Tibial nerve (tissue), 4 donors: ENCODE data around the gene ZBTB3.

Experiments
- EP300 ChIP-seq, 2 donors: sonication (generic); formaldehyde crosslinking; IDR thresholded peaks; one replicate each; pipeline ENCODE4 v1.6.1; 2017; ENCODE audit warnings: antibody characterized with exemption in 2 of 2, mild to moderate bottlenecking in 1 of 2
- TF ChIP-seq, protein P1 (sequence below), 5 experiments: fragments of 200-600 bp in 3 of 5; fragments of 450-650 bp in 2 of 5; sonication (generic) in 3 of 5; IDR thresholded peaks; one replicate each; pipeline ENCODE4 v1.5.1; 2016 to 2019; ENCODE audit warnings: antibody characterized with exemption in 5 of 5, mild to moderate bottlenecking in 3 of 5, moderate library complexity in 2 of 5

DNA sequence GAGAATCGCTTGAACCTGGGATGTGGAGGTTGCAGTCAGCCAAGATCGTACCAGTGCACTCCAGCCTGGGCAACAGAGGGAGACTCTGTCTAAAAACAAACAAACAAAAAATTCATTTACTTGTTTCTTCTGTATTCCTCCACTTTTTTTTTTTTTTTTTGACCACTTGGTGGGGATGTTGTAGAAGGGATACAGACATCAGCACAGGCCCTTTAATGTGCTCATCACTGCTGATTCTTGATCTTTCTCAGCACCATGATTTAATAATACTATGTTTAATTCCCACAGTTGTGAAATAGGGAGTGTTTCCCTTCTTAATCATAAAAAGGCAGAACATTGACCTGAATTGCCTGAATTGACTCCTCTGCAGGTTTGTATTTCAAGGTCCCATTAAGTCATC, 21.1 kb downstream of the ZBTB3 start:
- TF ChIP-seq, protein P1, sequence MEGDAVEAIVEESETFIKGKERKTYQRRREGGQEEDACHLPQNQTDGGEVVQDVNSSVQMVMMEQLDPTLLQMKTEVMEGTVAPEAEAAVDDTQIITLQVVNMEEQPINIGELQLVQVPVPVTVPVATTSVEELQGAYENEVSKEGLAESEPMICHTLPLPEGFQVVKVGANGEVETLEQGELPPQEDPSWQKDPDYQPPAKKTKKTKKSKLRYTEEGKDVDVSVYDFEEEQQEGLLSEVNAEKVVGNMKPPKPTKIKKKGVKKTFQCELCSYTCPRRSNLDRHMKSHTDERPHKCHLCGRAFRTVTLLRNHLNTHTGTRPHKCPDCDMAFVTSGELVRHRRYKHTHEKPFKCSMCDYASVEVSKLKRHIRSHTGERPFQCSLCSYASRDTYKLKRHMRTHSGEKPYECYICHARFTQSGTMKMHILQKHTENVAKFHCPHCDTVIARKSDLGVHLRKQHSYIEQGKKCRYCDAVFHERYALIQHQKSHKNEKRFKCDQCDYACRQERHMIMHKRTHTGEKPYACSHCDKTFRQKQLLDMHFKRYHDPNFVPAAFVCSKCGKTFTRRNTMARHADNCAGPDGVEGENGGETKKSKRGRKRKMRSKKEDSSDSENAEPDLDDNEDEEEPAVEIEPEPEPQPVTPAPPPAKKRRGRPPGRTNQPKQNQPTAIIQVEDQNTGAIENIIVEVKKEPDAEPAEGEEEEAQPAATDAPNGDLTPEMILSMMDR (IDR thresholded peaks at IDR 0.05), result no peak
- no peak for TF ChIP-seq EP300 (IDR thresholded peaks at IDR 0.05)
